Keratinocyte (primary cell): ENCODE results near the gene NFE2L3. TPM values are rescaled to one million over a fixed set of nuclear protein-coding genes. Genes with fewer than 3 reads are reported as not detected.

Experiments used
- DNase-seq: peaks from one replicate; pipeline ENCODE4 v3.0.0-alpha.2; 2011; ENCODE audit warnings: low read depth, missing footprints, low spot score
- FAIRE-seq: peaks from 2 replicates; lab custom pipeline; 2011; peaks lifted over from hg19 to GRCh38; lab: Jason Lieb, UNC
- H2AFZ ChIP-seq: 2 replicates; pipeline ENCODE4 v1.6.0; 2012; ENCODE audit warnings: low read length, control low read depth, inconsistent platforms; ENCODE audit not compliant: control insufficient read depth
- H3K27ac ChIP-seq: 2 replicates; pipeline ENCODE4 v1.5.1; 2011; ENCODE audit warnings: low read length; ENCODE audit not compliant: control insufficient read depth, insufficient read depth
- H3K27me3 ChIP-seq: 3 replicates; pipeline ENCODE4 v1.6.0; 2011; ENCODE audit warnings: low read length; ENCODE audit not compliant: control insufficient read depth, insufficient read depth; ENCODE audit errors: extremely low read depth
- H3K36me3 ChIP-seq, 2 experiments: 2 replicates in 1 of 2; 3 replicates in 1 of 2; pipeline ENCODE4 v1.5.1; 2011; ENCODE audit warnings: low read length in 2 of 2, mild to moderate bottlenecking in 1 of 2; ENCODE audit not compliant: control insufficient read depth in 2 of 2, insufficient read depth in 2 of 2; ENCODE audit errors: extremely low read depth in 1 of 2
- H3K4me1 ChIP-seq: 3 replicates; pipeline ENCODE4 v1.5.1; 2011; ENCODE audit warnings: low read length; ENCODE audit not compliant: control insufficient read depth, insufficient read depth; ENCODE audit errors: extremely low read depth
- H3K4me2 ChIP-seq: 3 replicates; pipeline ENCODE4 v1.6.0; 2011; ENCODE audit warnings: low read depth, low read length; ENCODE audit not compliant: control insufficient read depth, insufficient read depth; ENCODE audit errors: extremely low read depth
- H3K4me3 ChIP-seq, 3 experiments: fragments of 200-600 bp in 1 of 3; sonication (generic) in 1 of 3; 2 replicates in 2 of 3; 3 replicates in 1 of 3; pipeline ENCODE4 v1.5.1; 2011 to 2016; ENCODE audit warnings: low read length in 3 of 3, mild to moderate bottlenecking in 3 of 3, control low read depth in 2 of 3, inconsistent platforms in 1 of 3, low read depth in 1 of 3, mixed read lengths in 1 of 3, mixed run types in 1 of 3, moderate library complexity in 1 of 3; ENCODE audit not compliant: control insufficient read depth in 2 of 3, insufficient read depth in 2 of 3; ENCODE audit errors: extremely low read depth in 1 of 3
- H3K79me2 ChIP-seq: 2 replicates; pipeline ENCODE4 v1.6.0; 2012; ENCODE audit warnings: low read length; ENCODE audit not compliant: control insufficient read depth, insufficient read depth
- H3K9ac ChIP-seq: 3 replicates; pipeline ENCODE4 v1.6.0; 2011; ENCODE audit warnings: low read length; ENCODE audit not compliant: control insufficient read depth, insufficient read depth; ENCODE audit errors: extremely low read depth
- H3K9me1 ChIP-seq: 3 replicates; pipeline ENCODE4 v1.6.0; 2011; ENCODE audit warnings: low read length; ENCODE audit not compliant: control insufficient read depth, insufficient read depth; ENCODE audit errors: extremely low read depth
- H3K9me3 ChIP-seq: 2 replicates; pipeline ENCODE4 v1.5.1; 2012; ENCODE audit warnings: low read depth, low read length; ENCODE audit not compliant: control insufficient read depth
- H4K20me1 ChIP-seq: 3 replicates; pipeline ENCODE4 v1.6.0; 2011; ENCODE audit warnings: low read length; ENCODE audit not compliant: control insufficient read depth, insufficient read depth; ENCODE audit errors: extremely low read depth
- CTCF ChIP-seq, 3 experiments: IDR thresholded peaks in 1 of 3; conservative IDR thresholded peaks in 1 of 3; optimal IDR thresholded peaks in 1 of 3; 2 replicates in 2 of 3; 3 replicates in 1 of 3; pipeline versions ENCODE3 to v1.5.1; 2011; ENCODE audit warnings: low read length in 3 of 3, mild to moderate bottlenecking in 3 of 3, moderate library complexity in 2 of 3, control low read depth in 1 of 3, inconsistent platforms in 1 of 3; ENCODE audit not compliant: insufficient read depth in 2 of 3; ENCODE audit errors: extremely low read depth in 1 of 3
- EZH2 ChIP-seq: IDR thresholded peaks from one replicate; pipeline ENCODE4 v1.6.1; 2012; ENCODE audit warnings: inconsistent platforms, mild to moderate bottlenecking, low read length, moderate library complexity
- dilution Hi-C: fragments of 300-500 bp; cut with MboI; formaldehyde crosslinking; loops from one replicate; pipeline ENCODE4 v1.7.0; 2020; ENCODE audit warnings: low sequenced_read_pairs; ENCODE audit not compliant: extremely low pct_ligation_motif_present
- polyA plus RNA-seq, 5 experiments: library from polyadenylated mRNA; depleted of rRNA in 3 of 5; stranded (reverse) in 3 of 5; stranded (forward) in 1 of 5; unstranded in 1 of 5; fragments of >200 nt; gene quantifications; 1 replicate in 1 of 5; 2 replicates in 3 of 5; 3 replicates in 1 of 5; pipeline versions ENCODE4 v1.2.1 to v1.2.3, GENCODE V29; 2011 to 2012; ENCODE audit warnings: missing spikeins in 2 of 5, low read depth in 1 of 5, low replicate concordance in 1 of 5

The NFE2L3 gene
- polyA plus RNA-seq, 1 donor (not counting 4 experiments of a cell fraction or from before 2014, with no cell fraction given), result 17.8 TPM

DNA sequence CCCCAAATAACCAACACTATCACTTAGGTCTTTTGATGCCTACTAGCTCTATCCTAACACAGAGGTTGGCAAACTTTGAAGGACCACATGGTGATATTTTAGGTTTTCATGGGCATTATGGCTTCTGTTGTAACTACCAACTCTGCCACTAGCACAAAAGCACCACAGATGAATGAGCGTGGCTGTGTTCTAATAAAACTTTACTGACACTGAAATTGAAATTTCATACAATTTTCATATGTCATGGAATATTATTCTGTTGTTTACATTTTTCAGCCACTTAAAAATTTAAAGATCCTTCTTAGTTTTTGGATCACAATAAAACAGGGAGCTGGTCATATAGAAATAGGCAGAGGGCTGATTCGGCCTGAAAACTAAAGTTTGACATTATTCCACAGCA is 76.0 kb downstream of the NFE2L3 start:
- no peaks in the 10 kb centered on the region for H4K20me1 ChIP-seq
- TF ChIP-seq CTCF (optimal IDR thresholded peaks at IDR 0.05 in 1 of 3, IDR thresholded peaks at IDR 0.05 in 1 of 3, conservative IDR thresholded peaks at IDR 0.05 in 1 of 3; ENCODE audit: extremely low read depth in 1 of 3, insufficient read depth in 2 of 3, low read length in 3 of 3), result no peak
- no peak for TF ChIP-seq EZH2
- no peak overlapping the region for H2AFZ ChIP-seq
- H3K36me3 ChIP-seq, result no peaks in the 10 kb centered on the region
- H3K9ac ChIP-seq, result no peak overlapping the region
- FAIRE-seq, result no peak
- peaks cover 7% of the 10 kb centered on the region for H3K27me3 ChIP-seq
- H3K9me1 ChIP-seq, result no peaks in the 10 kb centered on the region
- H3K79me2 ChIP-seq, result no peaks in the 10 kb centered on the region
- H3K4me2 ChIP-seq, result no peak overlapping the region
- H3K9me3 ChIP-seq, result no peaks in the 10 kb centered on the region
- DNase-seq, result no peak
- H3K4me1 ChIP-seq, result no peaks in the 10 kb centered on the region
- dilution Hi-C loops, result no loop called here
- H3K27ac ChIP-seq, result no peak overlapping the region
- H3K4me3 ChIP-seq, result no peak overlapping the region

DNA sequence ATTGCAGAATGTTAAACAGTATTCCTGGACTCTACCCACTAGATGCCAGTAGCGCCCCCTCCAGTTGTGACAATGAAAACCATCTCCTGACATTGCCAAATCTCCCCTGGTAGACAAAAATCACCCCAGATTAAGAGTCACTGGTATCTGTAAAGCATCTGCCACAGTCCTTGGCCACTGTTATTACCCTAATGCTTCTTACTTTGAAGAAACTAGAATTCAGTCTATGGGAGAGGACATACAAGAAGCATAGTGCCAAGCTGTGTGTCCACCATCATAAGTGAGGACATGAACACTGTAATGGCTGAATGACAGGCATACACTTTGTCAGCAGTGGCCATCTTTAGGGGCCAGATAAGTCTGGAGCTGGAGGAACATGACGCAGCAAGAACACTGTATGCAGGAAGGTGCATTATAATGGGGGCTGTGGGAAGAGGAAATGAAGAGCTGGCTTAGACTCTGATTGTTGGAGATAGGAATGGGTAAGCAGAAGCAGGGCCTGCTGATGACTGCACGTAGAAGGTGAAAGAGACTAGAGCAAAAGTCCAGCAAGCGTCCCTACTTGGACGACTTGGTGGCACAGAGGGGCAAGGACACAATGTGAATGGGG is 82.0 kb downstream of the NFE2L3 start:
- TF ChIP-seq EZH2, result no peak
- TF ChIP-seq CTCF (optimal IDR thresholded peaks at IDR 0.05 in 1 of 3, IDR thresholded peaks at IDR 0.05 in 1 of 3, conservative IDR thresholded peaks at IDR 0.05 in 1 of 3; ENCODE audit: extremely low read depth in 1 of 3, insufficient read depth in 2 of 3, low read length in 3 of 3), result no peak
- DNase-seq, result no peak
- no peaks in the 10 kb centered on the region for H3K36me3 ChIP-seq
- dilution Hi-C loops, result no loop called here
- no peaks in the 10 kb centered on the region for H3K4me1 ChIP-seq
- no peaks in the 10 kb centered on the region for H3K79me2 ChIP-seq
- no peak overlapping the region for H3K27ac ChIP-seq
- H3K9me1 ChIP-seq, result no peaks in the 10 kb centered on the region
- no peak for FAIRE-seq
- H3K9me3 ChIP-seq, result no peaks in the 10 kb centered on the region
- H3K27me3 ChIP-seq, result peaks cover 4% of the 10 kb centered on the region
- no peak overlapping the region for H3K9ac ChIP-seq
- H3K4me2 ChIP-seq, result no peak overlapping the region
- no peaks in the 10 kb centered on the region for H4K20me1 ChIP-seq
- no peak overlapping the region for H2AFZ ChIP-seq
- no peak overlapping the region for H3K4me3 ChIP-seq

Other genes with a start within 250 kb of the NFE2L3 start
- 172 to 511 TPM (median 429 TPM) in 3 replicates for gene HNRNPA2B1, start 48.5 kb downstream of the NFE2L3 start, polyA plus RNA-seq
- gene CBX3, start 49.5 kb downstream of the NFE2L3 start, polyA plus RNA-seq, result 69.7 to 161 TPM (median 86.4 TPM) in 3 replicates
- 5.6 to 7.6 TPM (median 7.0 TPM) in 3 replicates for gene SNX10, start 139.7 kb downstream of the NFE2L3 start, polyA plus RNA-seq